Spleen (tissue), 11 donors: Measurements from ENCODE around the gene LRMDA. TPM values are rescaled to one million over a fixed set of nuclear protein-coding genes. Genes with fewer than 3 reads are reported as not detected.

Experiments used
- DNase-seq: peaks from one replicate; pipeline ENCODE4 v3.0.0-alpha.2; 2020
- H3K27ac ChIP-seq, 8 donors: fragments of 200-600 bp; sonication (generic) in 7 of 8; 1 replicate in 4 of 8; 2 replicates in 4 of 8; pipeline versions ENCODE4 v1.5.0 to v1.8.0; 2016 to 2021; ENCODE audit warnings: inconsistent platforms in 4 of 8, mild to moderate bottlenecking in 4 of 8, moderate library complexity in 1 of 8
- H3K27me3 ChIP-seq, 7 donors: fragments of 200-600 bp; sonication (generic) in 6 of 7; replicated peaks in 1 of 7; 1 replicate in 4 of 7; 2 replicates in 3 of 7; pipeline versions ENCODE4 v1.5.0 to v1.8.0; 2016 to 2021; ENCODE audit warnings: inconsistent platforms in 3 of 7, mild to moderate bottlenecking in 1 of 7
- H3K36me3 ChIP-seq, 6 donors: fragments of 200-600 bp; sonication (generic) in 5 of 6; 1 replicate in 4 of 6; 2 replicates in 2 of 6; pipeline versions ENCODE4 v1.5.0 to v1.8.0; 2016 to 2021; ENCODE audit warnings: inconsistent platforms in 2 of 6
- H3K4me1 ChIP-seq, 6 donors: fragments of 200-600 bp; sonication (generic) in 5 of 6; 1 replicate in 3 of 6; 2 replicates in 3 of 6; pipeline versions ENCODE4 v1.5.0 to v1.8.0; 2016 to 2021; ENCODE audit warnings: inconsistent platforms in 3 of 6
- H3K4me3 ChIP-seq, 8 donors: fragments of 200-600 bp; sonication (generic) in 7 of 8; 1 replicate in 4 of 8; 2 replicates in 4 of 8; pipeline versions ENCODE4 v1.5.0 to v1.8.0; 2016 to 2021; ENCODE audit warnings: inconsistent platforms in 4 of 8, mild to moderate bottlenecking in 4 of 8, moderate library complexity in 2 of 8
- H3K9me3 ChIP-seq, 8 donors: fragments of 200-600 bp; sonication (generic) in 7 of 8; 1 replicate in 4 of 8; 2 replicates in 4 of 8; pipeline versions ENCODE4 v1.5.0 to v1.8.0; 2016 to 2021; ENCODE audit warnings: inconsistent platforms in 4 of 8
- CTCF ChIP-seq, 11 experiments: fragments of 200-600 bp in 7 of 11; fragments of 450-650 bp in 4 of 11; sonication (generic) in 4 of 11; IDR thresholded peaks in 8 of 11; conservative IDR thresholded peaks in 3 of 11; 1 replicate in 7 of 11; 2 replicates in 4 of 11; pipeline versions ENCODE4 v1.4.0 to v1.8.0; 2016 to 2021; ENCODE audit warnings: antibody characterized with exemption in 11 of 11, inconsistent platforms in 4 of 11, mild to moderate bottlenecking in 1 of 11
- POLR2A ChIP-seq, 3 donors: fragments of 450-650 bp; IDR thresholded peaks; one replicate each; pipeline ENCODE4 v1.5.1; 2017; ENCODE audit warnings: antibody characterized with exemption in 3 of 3, mild to moderate bottlenecking in 1 of 3
- POLR2AphosphoS5 ChIP-seq, 3 donors: sonication (generic); formaldehyde crosslinking; IDR thresholded peaks; one replicate each; pipeline ENCODE4 v1.5.1; 2017; ENCODE audit warnings: antibody characterized with exemption in 3 of 3
- WGBS, 5 donors: extraction: QIAGEN DNeasy Blood & Tissue Kit in 3 of 5; methylation state at CpG; one replicate each; pipeline versions ENCODE4 v1.1.5 to v1.1.7; 2013 to 2018; 5-methylcytosine and 5-hydroxymethylcytosine counted together
- intact Hi-C: fragments of 100-400 bp; cut with DNase I; formaldehyde crosslinking; loops from one replicate; pipeline ENCODE4 v1.15.0; 2023; ENCODE audit warnings: low total_unique reads
- polyA plus RNA-seq, 3 donors: library from polyadenylated mRNA; stranded (reverse); fragments of 200-250 nt; gene quantifications; one replicate each; pipeline ENCODE4 v1.2.1, GENCODE V29; 2013
- total RNA-seq, 7 donors: library from RNA; depleted of rRNA in 3 of 7; stranded (reverse); fragments of >200 nt in 3 of 7; fragmentation: NEBNext Ultra II Directional in 4 of 7; extraction: Animal tissue kit (Norgen Biotek cat#: 25700) in 4 of 7; gene quantifications; one replicate each; pipeline versions ENCODE4 v1.1.0 to v1.2.1, GENCODE V29; 2016 to 2021
- donor health status: healthy with polysubstance abuse.
- donor health status: DM: no; HTN: no; CAD: no; lungs with moderate emphysema.
- donor health status: DM: no; HTN: no; CAD: no.
- donor health status: Bipolar disorder and iron deficiency.
- donor health status: healthy.
- donor health status: DM: no; HTN: no; CAD: no.
- donor health status: DM: yes; HTN: yes; CAD: no.

The LRMDA gene
- total and polyA plus RNA-seq, 10 donors, result 7.3 to 46.6 (median 28.2) TPM

DNA sequence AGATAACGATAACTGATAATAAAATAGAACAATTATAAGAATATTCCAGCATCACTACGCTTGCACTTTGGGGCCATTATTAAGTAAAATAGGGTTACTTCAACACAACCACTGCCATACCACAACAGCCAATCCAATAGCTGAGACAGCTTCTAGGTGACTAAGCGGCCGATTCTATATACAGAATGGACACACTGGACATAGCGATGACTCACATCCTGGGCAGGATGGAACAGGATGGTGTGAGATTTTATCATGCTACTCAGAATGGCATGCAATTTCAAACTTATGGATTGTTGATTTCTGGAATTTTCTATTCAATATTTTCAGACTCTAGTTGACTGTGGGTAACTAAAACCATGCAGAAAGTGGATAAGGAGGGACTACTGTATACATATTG, 920.9 kb downstream of the LRMDA start:
- intact Hi-C loops, result no loop called here
- Histone ChIP-seq H3K36me3 (no peaks in the 10 kb centered on the region), H3K9me3 (no peaks in the 10 kb centered on the region), H3K4me3 (no peak overlapping the region), H3K27me3 (no peaks in the 10 kb centered on the region), H3K4me1 (no peaks in the 10 kb centered on the region), H3K27ac (no peak overlapping the region)
- DNase-seq, result no peak
- WGBS, 5 donors, result 87 to 91% (median 88%) methylated on average over 5 of the region's 5 CpGs
- no peak for TF ChIP-seq POLR2AphosphoS5 (IDR thresholded peaks at IDR 0.05)
- no peak for TF ChIP-seq CTCF (IDR thresholded peaks at IDR 0.05 in 8 of 11, conservative IDR thresholded peaks at IDR 0.05 in 3 of 11)
- TF ChIP-seq POLR2A (IDR thresholded peaks at IDR 0.05), result no peak

GRCh38 chr10:76353237-76353851, 921.9 kb downstream of the LRMDA start:
- Histone ChIP-seq H3K4me3 (no peak overlapping the region), H3K36me3 (no peaks in the 10 kb centered on the region), H3K27ac (no peak overlapping the region), H3K9me3 (no peaks in the 10 kb centered on the region), H3K27me3 (no peaks in the 10 kb centered on the region), H3K4me1 (no peaks in the 10 kb centered on the region)
- no peak for DNase-seq
- intact Hi-C loops, result no loop called here
- 77 to 86% (median 84%) methylated on average over 6 of the region's 6 CpGs for WGBS, 5 donors
- TF ChIP-seq POLR2A (IDR thresholded peaks at IDR 0.05), result no peak
- TF ChIP-seq CTCF (IDR thresholded peaks at IDR 0.05 in 8 of 11, conservative IDR thresholded peaks at IDR 0.05 in 3 of 11), result no peak
- TF ChIP-seq POLR2AphosphoS5 (IDR thresholded peaks at IDR 0.05), result no peak

GRCh38 chr10:76354212-76354738, 922.9 kb downstream of the LRMDA start:
- no peak overlapping the region for H3K4me3 ChIP-seq
- H3K4me1 ChIP-seq, result no peaks in the 10 kb centered on the region
- intact Hi-C loops, result no loop called here
- no peak overlapping the region for H3K27ac ChIP-seq
- DNase-seq, result no peak
- no peaks in the 10 kb centered on the region for H3K9me3 ChIP-seq
- no peaks in the 10 kb centered on the region for H3K36me3 ChIP-seq
- TF ChIP-seq CTCF (IDR thresholded peaks at IDR 0.05 in 8 of 11, conservative IDR thresholded peaks at IDR 0.05 in 3 of 11), result no peak
- no peak for TF ChIP-seq POLR2AphosphoS5 (IDR thresholded peaks at IDR 0.05)
- no peak for TF ChIP-seq POLR2A (IDR thresholded peaks at IDR 0.05)
- H3K27me3 ChIP-seq, result no peaks in the 10 kb centered on the region
- WGBS, 5 donors, result 75 to 84% (median 84%) methylated on average over 2 of the region's 2 CpGs

GRCh38 chr10:76354921-76355320, 923.5 kb downstream of the LRMDA start:
- Histone ChIP-seq H3K4me3 (no peak overlapping the region), H3K27me3 (no peaks in the 10 kb centered on the region), H3K9me3 (no peaks in the 10 kb centered on the region), H3K4me1 (no peaks in the 10 kb centered on the region), H3K27ac (no peak overlapping the region), H3K36me3 (no peaks in the 10 kb centered on the region)
- 78 to 90% (median 82%) methylated on average over 4 of the region's 4 CpGs for WGBS, 5 donors
- intact Hi-C loops, result no loop called here
- DNase-seq, result no peak
- no peak for TF ChIP-seq CTCF (IDR thresholded peaks at IDR 0.05 in 8 of 11, conservative IDR thresholded peaks at IDR 0.05 in 3 of 11)
